Natural killer cell (primary cell): ENCODE measurements around the gene WIZ. TPM values are rescaled to one million over a fixed set of nuclear protein-coding genes. Genes with fewer than 3 reads are reported as not detected.

Experiments used
- ATAC-seq, 3 donors: fragments of 150-1000 bp in 2 of 3; fragments of 200-7000 bp in 1 of 3; cut with Tn5 transposase; 1 replicate in 1 of 3; 2 replicates in 2 of 3; pipeline ENCODE4 v1.10.0; 2021; ENCODE audit warnings: mild to moderate bottlenecking in 2 of 3, moderate library complexity in 2 of 3
- DNase-seq, 2 donors: peaks; one replicate each; pipeline versions ENCODE4 v3.0.0 to v3.0.0-alpha.2; 2013 to 2021; ENCODE audit warnings: mixed read lengths in 1 of 2
- H3K27ac ChIP-seq: one replicate; pipeline ENCODE4 v1.5.1; 2013; ENCODE audit warnings: mild to moderate bottlenecking, low read length
- H3K27me3 ChIP-seq: one replicate; pipeline ENCODE4 v1.6.1; 2013; ENCODE audit warnings: low read length; ENCODE audit not compliant: control insufficient read depth, insufficient read depth
- H3K36me3 ChIP-seq: one replicate; pipeline ENCODE4 v1.6.1; 2013; ENCODE audit warnings: low read length; ENCODE audit not compliant: control insufficient read depth, insufficient read depth
- H3K4me1 ChIP-seq: one replicate; pipeline ENCODE4 v1.6.1; 2013; ENCODE audit warnings: low read length; ENCODE audit not compliant: control insufficient read depth, insufficient read depth
- H3K4me3 ChIP-seq: one replicate; pipeline ENCODE4 v1.5.1; 2013; ENCODE audit warnings: low read length
- H3K9me3 ChIP-seq: one replicate; pipeline ENCODE4 v1.6.1; 2013; ENCODE audit warnings: low read length; ENCODE audit not compliant: control insufficient read depth, insufficient read depth
- H3K27ac Mint-ChIP-seq, 2 donors: one replicate each; pipeline ENCODE4 v1.8.0; 2022; ENCODE audit warnings: mild to moderate bottlenecking in 2 of 2, mixed read lengths in 2 of 2, moderate library complexity in 1 of 2
- H3K27me3 Mint-ChIP-seq, 2 donors: one replicate each; pipeline ENCODE4 v1.8.0; 2022; ENCODE audit warnings: low read depth in 2 of 2, mixed read lengths in 2 of 2
- H3K36me3 Mint-ChIP-seq: one replicate; pipeline ENCODE4 v1.8.0; 2022; ENCODE audit warnings: mixed read lengths
- H3K4me1 Mint-ChIP-seq, 2 donors: one replicate each; pipeline ENCODE4 v1.8.0; 2022; ENCODE audit warnings: mixed read lengths in 2 of 2
- H3K4me3 Mint-ChIP-seq: one replicate; pipeline ENCODE4 v1.8.0; 2022; ENCODE audit warnings: mild to moderate bottlenecking, moderate library complexity, mixed read lengths
- H3K9me3 Mint-ChIP-seq, 2 donors: one replicate each; pipeline ENCODE4 v1.8.0; 2022; ENCODE audit warnings: mixed read lengths in 2 of 2
- WGBS: methylation state at CpG from one replicate; pipeline ENCODE4 v1.1.7; 2013; ENCODE audit warnings: missing lambda C conversion rate; ENCODE audit not compliant: insufficient coverage; 5-methylcytosine and 5-hydroxymethylcytosine counted together
- intact Hi-C: fragments of 100-400 bp; cut with micrococcal nuclease; formaldehyde crosslinking; loops from one replicate; pipeline ENCODE4 v1.14.2; 2022
- total RNA-seq, 4 donors: library from RNA; stranded (reverse); fragments of 120-200 nt in 1 of 4; gene quantifications; one replicate each; pipeline versions ENCODE4 v1.2.3 to v1.2.4, GENCODE V29; 2013 to 2022
- TF ChIP-seq, protein P1 (sequence below): fragments of 200-600 bp; IDR thresholded peaks from one replicate; pipeline ENCODE4 v1.8.0; 2022; ENCODE audit warnings: antibody characterized with exemption

WIZ gene
- total RNA-seq, 3 donors from 2014 or later (not counting 1 experiment from before 2014, with no cell fraction given), result 24.3 to 29.3 (median 24.4) TPM

DNA sequence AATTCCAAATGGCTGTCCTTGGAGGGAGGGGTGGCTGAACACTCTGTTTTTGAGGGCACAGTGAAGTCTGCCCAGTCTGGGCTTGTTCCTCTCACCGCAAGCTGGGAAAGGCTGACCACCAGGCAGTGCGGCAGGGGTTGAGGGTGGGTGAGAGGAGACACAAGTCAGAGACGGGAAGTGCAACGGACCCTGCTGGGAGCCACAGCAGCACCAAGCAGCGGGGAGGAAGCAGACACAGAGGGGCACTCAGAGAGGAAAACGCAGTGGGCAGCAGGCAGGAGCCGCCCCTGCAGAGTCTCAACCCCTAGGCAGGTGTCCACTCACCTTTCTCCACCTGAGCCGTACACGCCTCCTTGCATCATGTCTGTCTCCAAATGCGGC is 46.6 kb downstream of the WIZ start:
- Histone ChIP-seq H3K9me3 (no peaks in the 10 kb centered on the region), H3K4me1 (peaks cover 10% of the 10 kb centered on the region), H3K36me3 (peaks cover 58% of the 10 kb centered on the region), H3K4me3 (no peak overlapping the region), H3K27me3 (no peaks in the 10 kb centered on the region), H3K27ac (no peak overlapping the region)
- WGBS, result 98% methylated on average over 10 of the region's 10 CpGs
- TF ChIP-seq, protein P1, sequence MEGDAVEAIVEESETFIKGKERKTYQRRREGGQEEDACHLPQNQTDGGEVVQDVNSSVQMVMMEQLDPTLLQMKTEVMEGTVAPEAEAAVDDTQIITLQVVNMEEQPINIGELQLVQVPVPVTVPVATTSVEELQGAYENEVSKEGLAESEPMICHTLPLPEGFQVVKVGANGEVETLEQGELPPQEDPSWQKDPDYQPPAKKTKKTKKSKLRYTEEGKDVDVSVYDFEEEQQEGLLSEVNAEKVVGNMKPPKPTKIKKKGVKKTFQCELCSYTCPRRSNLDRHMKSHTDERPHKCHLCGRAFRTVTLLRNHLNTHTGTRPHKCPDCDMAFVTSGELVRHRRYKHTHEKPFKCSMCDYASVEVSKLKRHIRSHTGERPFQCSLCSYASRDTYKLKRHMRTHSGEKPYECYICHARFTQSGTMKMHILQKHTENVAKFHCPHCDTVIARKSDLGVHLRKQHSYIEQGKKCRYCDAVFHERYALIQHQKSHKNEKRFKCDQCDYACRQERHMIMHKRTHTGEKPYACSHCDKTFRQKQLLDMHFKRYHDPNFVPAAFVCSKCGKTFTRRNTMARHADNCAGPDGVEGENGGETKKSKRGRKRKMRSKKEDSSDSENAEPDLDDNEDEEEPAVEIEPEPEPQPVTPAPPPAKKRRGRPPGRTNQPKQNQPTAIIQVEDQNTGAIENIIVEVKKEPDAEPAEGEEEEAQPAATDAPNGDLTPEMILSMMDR, result no peak
- Mint-ChIP-seq H3K4me3 (no peak overlapping the region), H3K27me3 (no peaks in the 10 kb centered on the region), H3K36me3 (no peaks in the 10 kb centered on the region), H3K9me3 (no peaks in the 10 kb centered on the region), H3K4me1 (peaks cover 28 to 29% of the 10 kb centered on the region in 2 donors), H3K27ac (no peak overlapping the region)
- DNase-seq (no peak), ATAC-seq (no peak)
- intact Hi-C loops, result no loop called here

DNA sequence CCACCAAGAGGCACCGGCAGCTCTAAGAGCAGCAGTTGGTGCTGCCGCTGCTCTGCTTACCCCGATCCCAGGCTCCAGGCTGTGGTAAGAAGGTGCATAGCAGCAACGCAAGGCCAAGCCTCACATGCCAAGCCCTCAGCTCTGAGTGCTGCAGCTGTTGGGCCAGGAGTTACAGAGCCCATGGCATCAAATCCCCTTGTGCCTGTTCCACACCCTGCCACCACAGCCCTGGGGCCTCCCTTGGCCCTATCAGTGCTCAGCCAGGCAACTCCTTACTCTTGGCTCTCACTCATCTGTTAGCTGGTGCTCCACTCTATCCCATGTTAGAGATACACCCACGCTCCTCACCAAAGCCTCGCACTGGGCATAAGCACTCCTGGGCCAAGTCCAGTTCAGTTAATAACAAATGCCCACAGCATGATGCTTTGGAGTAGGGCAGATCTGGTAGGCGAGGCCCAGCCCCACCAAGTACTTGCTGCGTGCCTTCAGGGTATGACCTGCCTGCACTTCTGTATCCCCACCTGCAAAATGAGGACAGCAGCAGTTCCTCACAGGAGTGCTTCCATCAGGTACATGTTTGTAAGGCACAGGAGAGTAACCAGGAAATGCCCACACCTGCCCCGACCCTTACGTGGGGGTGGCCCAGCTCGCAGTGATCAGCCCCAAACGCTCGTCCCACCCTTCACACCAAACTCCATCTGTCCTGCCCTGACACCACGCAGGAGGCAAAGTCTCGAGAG is 47.2 kb downstream of the WIZ start:
- no peaks in the 10 kb centered on the region for H3K9me3 Mint-ChIP-seq
- Histone ChIP-seq H3K27me3 (no peaks in the 10 kb centered on the region), H3K36me3 (peaks cover 62% of the 10 kb centered on the region), H3K9me3 (no peaks in the 10 kb centered on the region), H3K4me1 (peaks cover 10% of the 10 kb centered on the region), H3K27ac (no peak overlapping the region), H3K4me3 (no peak overlapping the region)
- H3K4me3 Mint-ChIP-seq, result no peak overlapping the region
- peaks cover 28 to 31% of the 10 kb centered on the region in 2 donors for H3K4me1 Mint-ChIP-seq
- intact Hi-C loops, result no loop called here
- 96% methylated on average over 15 of the region's 15 CpGs for whole genome bisulfite sequencing
- peaks cover 3% of the 10 kb centered on the region for H3K36me3 Mint-ChIP-seq
- DNase-seq (no peak), ATAC-seq (no peak)
- no peak overlapping the region for H3K27ac Mint-ChIP-seq
- TF ChIP-seq, protein P1, result no peak
- H3K27me3 Mint-ChIP-seq, result no peaks in the 10 kb centered on the region

DNA sequence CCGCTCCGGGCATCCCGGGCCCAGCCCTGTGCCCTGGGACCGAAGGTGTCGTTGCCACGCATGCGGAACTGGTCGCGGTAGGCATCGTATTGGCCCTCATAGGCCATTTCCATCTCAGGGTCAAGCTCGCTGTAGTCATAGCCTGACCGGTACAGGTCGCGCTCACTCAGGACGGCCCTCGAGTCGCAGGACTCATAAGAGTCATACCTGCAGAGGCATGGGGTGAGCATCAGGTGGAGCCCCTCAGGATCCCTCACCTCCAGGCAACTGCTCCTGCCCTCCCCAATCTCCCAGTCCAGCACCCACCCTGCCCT is 48.4 kb downstream of the WIZ start:
- TF ChIP-seq, protein P1, result no peak
- no peak overlapping the region for H3K4me3 Mint-ChIP-seq
- Histone ChIP-seq H3K4me1 (peaks cover 10% of the 10 kb centered on the region), H3K9me3 (no peaks in the 10 kb centered on the region), H3K36me3 (peaks cover 73% of the 10 kb centered on the region), H3K4me3 (no peak overlapping the region), H3K27ac (no peak overlapping the region), H3K27me3 (no peaks in the 10 kb centered on the region)
- no peak for ATAC-seq
- H3K36me3 Mint-ChIP-seq, result peaks cover 12% of the 10 kb centered on the region
- H3K4me1 Mint-ChIP-seq, result peaks cover 26 to 40% of the 10 kb centered on the region in 2 donors
- intact Hi-C loops, result no loop called here
- no peak for DNase-seq
- no peaks in the 10 kb centered on the region for H3K27me3 Mint-ChIP-seq
- H3K27ac Mint-ChIP-seq, result no peak overlapping the region
- 98% methylated on average over 17 of the region's 17 CpGs for WGBS
- no peaks in the 10 kb centered on the region for H3K9me3 Mint-ChIP-seq
